H1 (cell line): ENCODE measurements around the gene ZNF511.
"Not testable (repeated sequence)": the region's sequence is repeated elsewhere in the genome, so short reads cannot be mapped to it uniquely, and the experiment has no call there.

Source experiments
- CREB1 ChIP-seq: IDR thresholded peaks from 2 replicates; pipeline ENCODE4 v1.6.1; 2012; ENCODE audit warnings: inconsistent platforms
- EP300 ChIP-seq, 2 experiments: IDR thresholded peaks; 1 replicate in 1 of 2; 2 replicates in 1 of 2; pipeline ENCODE4 v1.6.1; 2011 to 2012; ENCODE audit warnings: low read depth in 2 of 2, low read length in 2 of 2, mild to moderate bottlenecking in 2 of 2, borderline replicate concordance in 1 of 2, inconsistent platforms in 1 of 2, moderate library complexity in 1 of 2
- EZH2 ChIP-seq: fragments of 200-600 bp; sonication (generic); IDR thresholded peaks from 2 replicates; pipeline ENCODE4 v1.7.1; 2012; ENCODE audit warnings: low read depth, mild to moderate bottlenecking, moderate library complexity, low read length, inconsistent platforms; ENCODE audit not compliant: severe bottlenecking
- GTF2F1 ChIP-seq: IDR thresholded peaks from 2 replicates; pipeline ENCODE4 v1.6.1; 2012; ENCODE audit warnings: low read depth, low read length, improper control_type of control experiment, borderline replicate concordance
- PHF8 ChIP-seq: fragments of 200-600 bp; sonication (generic); conservative IDR thresholded peaks from 2 replicates; pipeline ENCODE4 v1.7.1; 2012; ENCODE audit warnings: low read depth, mild to moderate bottlenecking, inconsistent platforms, low read length, moderate library complexity
- POLR2A ChIP-seq, 2 experiments: IDR thresholded peaks; 1 replicate in 1 of 2; 2 replicates in 1 of 2; pipeline ENCODE4 v1.6.1; 2011; ENCODE audit warnings: low read depth in 2 of 2, low read length in 2 of 2, mild to moderate bottlenecking in 2 of 2; ENCODE audit errors: control extremely low read depth in 1 of 2
- POLR2AphosphoS5 ChIP-seq: IDR thresholded peaks from 2 replicates; pipeline ENCODE4 v1.6.1; 2011; ENCODE audit warnings: low read depth, low read length
- RAD21 ChIP-seq, 2 experiments: IDR thresholded peaks in 1 of 2; conservative IDR thresholded peaks in 1 of 2; 2 replicates each; pipeline ENCODE4 v1.6.1; 2011; ENCODE audit warnings: low read depth in 2 of 2, low read length in 2 of 2, improper control_type of control experiment in 1 of 2, inconsistent platforms in 1 of 2, mild to moderate bottlenecking in 1 of 2, moderate library complexity in 1 of 2
- SIN3A ChIP-seq, 2 experiments: IDR thresholded peaks in 1 of 2; conservative IDR thresholded peaks in 1 of 2; 2 replicates each; pipeline ENCODE4 v1.6.1; 2011 to 2012; ENCODE audit warnings: low read length in 2 of 2, improper control_type of control experiment in 1 of 2, low read depth in 1 of 2, mild to moderate bottlenecking in 1 of 2
- TF ChIP-seq, protein P1 (sequence below), 3 experiments: IDR thresholded peaks; 1 replicate in 2 of 3; 2 replicates in 1 of 3; pipeline versions ENCODE4 v1.5.1 to v1.6.1; 2011; ENCODE audit warnings: low read length in 3 of 3, mild to moderate bottlenecking in 3 of 3, inconsistent platforms in 2 of 3, low read depth in 1 of 3, moderate library complexity in 1 of 3; ENCODE audit not compliant: insufficient read depth in 1 of 3; ENCODE audit errors: control extremely low read depth in 1 of 3

DNA sequence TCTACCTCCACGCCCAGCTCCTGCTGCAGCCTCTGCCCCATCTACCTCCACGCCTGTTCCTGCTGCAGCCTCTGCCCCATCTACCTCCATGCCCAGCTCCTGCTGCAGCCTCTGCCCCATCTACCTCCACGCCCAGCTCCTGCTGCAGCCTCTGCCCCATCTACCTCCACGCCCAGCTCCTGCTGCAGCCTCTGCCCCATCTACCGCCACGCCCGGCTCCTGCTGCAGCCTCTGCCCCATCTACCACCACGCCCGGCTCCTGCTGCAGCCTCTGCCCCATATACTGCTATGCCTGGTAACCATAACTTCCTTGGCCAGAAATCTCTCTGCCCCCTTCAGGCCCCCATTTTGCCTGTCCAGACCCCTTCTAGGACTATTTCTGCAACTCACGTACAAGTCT, 43.7 kb upstream of the ZNF511 start:
- not testable (repeated sequence) for TF ChIP-seq POLR2A (IDR thresholded peaks at IDR 0.05; ENCODE audit: control extremely low read depth in 1 of 2, low read depth in 2 of 2, low read length in 2 of 2); POLR2AphosphoS5; SIN3A (conservative IDR thresholded peaks at IDR 0.05 in 1 of 2, IDR thresholded peaks at IDR 0.05 in 1 of 2; ENCODE audit: low read depth in 1 of 2, low read length in 2 of 2); GTF2F1; PHF8; CREB1; EP300 (IDR thresholded peaks at IDR 0.05; ENCODE audit: borderline replicate concordance in 1 of 2, low read depth in 2 of 2, low read length in 2 of 2); EZH2; RAD21 (IDR thresholded peaks at IDR 0.05 in 1 of 2, conservative IDR thresholded peaks at IDR 0.05 in 1 of 2; ENCODE audit: low read depth in 2 of 2, low read length in 2 of 2)
- TF ChIP-seq, protein P1, sequence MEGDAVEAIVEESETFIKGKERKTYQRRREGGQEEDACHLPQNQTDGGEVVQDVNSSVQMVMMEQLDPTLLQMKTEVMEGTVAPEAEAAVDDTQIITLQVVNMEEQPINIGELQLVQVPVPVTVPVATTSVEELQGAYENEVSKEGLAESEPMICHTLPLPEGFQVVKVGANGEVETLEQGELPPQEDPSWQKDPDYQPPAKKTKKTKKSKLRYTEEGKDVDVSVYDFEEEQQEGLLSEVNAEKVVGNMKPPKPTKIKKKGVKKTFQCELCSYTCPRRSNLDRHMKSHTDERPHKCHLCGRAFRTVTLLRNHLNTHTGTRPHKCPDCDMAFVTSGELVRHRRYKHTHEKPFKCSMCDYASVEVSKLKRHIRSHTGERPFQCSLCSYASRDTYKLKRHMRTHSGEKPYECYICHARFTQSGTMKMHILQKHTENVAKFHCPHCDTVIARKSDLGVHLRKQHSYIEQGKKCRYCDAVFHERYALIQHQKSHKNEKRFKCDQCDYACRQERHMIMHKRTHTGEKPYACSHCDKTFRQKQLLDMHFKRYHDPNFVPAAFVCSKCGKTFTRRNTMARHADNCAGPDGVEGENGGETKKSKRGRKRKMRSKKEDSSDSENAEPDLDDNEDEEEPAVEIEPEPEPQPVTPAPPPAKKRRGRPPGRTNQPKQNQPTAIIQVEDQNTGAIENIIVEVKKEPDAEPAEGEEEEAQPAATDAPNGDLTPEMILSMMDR (IDR thresholded peaks at IDR 0.05; ENCODE audit: control extremely low read depth in 1 of 3, insufficient read depth in 1 of 3, low read depth in 1 of 3, low read length in 3 of 3): not testable (repeated sequence)
